ENCODE results near the gene EFNA1.

DNA sequence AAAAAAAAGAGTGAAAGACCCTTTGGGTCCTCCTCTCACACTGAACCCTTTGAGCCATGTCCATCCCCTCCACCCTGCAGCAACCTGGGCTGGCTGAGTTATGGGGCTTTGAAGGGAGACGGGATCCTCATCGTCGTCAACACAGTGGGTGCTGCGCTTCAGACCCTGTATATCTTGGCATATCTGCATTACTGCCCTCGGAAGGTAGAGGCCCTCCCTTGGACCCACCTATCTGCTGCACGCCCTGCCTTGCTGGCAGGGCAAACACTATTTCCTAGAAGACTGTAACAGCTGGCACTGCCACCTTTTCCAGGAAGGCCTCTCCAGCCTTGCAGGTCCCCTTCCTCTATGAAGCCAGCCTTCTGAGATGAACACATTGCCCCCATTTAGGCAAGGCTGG, 9.1 kb downstream of the EFNA1 start:
- TF ChIP-seq, protein P1, sequence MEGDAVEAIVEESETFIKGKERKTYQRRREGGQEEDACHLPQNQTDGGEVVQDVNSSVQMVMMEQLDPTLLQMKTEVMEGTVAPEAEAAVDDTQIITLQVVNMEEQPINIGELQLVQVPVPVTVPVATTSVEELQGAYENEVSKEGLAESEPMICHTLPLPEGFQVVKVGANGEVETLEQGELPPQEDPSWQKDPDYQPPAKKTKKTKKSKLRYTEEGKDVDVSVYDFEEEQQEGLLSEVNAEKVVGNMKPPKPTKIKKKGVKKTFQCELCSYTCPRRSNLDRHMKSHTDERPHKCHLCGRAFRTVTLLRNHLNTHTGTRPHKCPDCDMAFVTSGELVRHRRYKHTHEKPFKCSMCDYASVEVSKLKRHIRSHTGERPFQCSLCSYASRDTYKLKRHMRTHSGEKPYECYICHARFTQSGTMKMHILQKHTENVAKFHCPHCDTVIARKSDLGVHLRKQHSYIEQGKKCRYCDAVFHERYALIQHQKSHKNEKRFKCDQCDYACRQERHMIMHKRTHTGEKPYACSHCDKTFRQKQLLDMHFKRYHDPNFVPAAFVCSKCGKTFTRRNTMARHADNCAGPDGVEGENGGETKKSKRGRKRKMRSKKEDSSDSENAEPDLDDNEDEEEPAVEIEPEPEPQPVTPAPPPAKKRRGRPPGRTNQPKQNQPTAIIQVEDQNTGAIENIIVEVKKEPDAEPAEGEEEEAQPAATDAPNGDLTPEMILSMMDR (IDR thresholded peaks at IDR 0.05): no peak
- TF ChIP-seq POLR2A (IDR thresholded peaks at IDR 0.05): no peak
